Ascending aorta (tissue), 2 donors: ENCODE measurements around the gene USP5. TPM values are rescaled to one million over a fixed set of nuclear protein-coding genes. Genes with fewer than 3 reads are reported as not detected.

Experiments used
- DNase-seq, 2 donors: peaks; one replicate each; pipeline ENCODE4 v3.0.0-alpha.2; 2019; ENCODE audit warnings: low spot score in 2 of 2
- H3K27ac ChIP-seq, 2 donors: fragments of 200-600 bp; sonication (generic); one replicate each; pipeline ENCODE4 v1.5.1; 2016 to 2017; ENCODE audit warnings: mild to moderate bottlenecking in 1 of 2
- H3K27me3 ChIP-seq: fragments of 200-600 bp; sonication (generic); one replicate; pipeline ENCODE4 v1.5.1; 2017
- H3K36me3 ChIP-seq, 2 donors: fragments of 200-600 bp; sonication (generic); one replicate each; pipeline ENCODE4 v1.5.1; 2016
- H3K4me1 ChIP-seq, 2 donors: fragments of 200-600 bp; sonication (generic); one replicate each; pipeline ENCODE4 v1.5.1; 2016 to 2017; ENCODE audit warnings: mild to moderate bottlenecking in 1 of 2
- H3K4me3 ChIP-seq, 2 donors: fragments of 200-600 bp; sonication (generic); one replicate each; pipeline ENCODE4 v1.5.1; 2016 to 2017; ENCODE audit warnings: mild to moderate bottlenecking in 1 of 2
- H3K9me3 ChIP-seq, 2 donors: fragments of 200-600 bp; sonication (generic); one replicate each; pipeline ENCODE4 v1.5.1; 2016
- intact Hi-C: fragments of 100-400 bp; cut with DNase I; formaldehyde crosslinking; loops from one replicate; pipeline ENCODE4 v1.15.1; 2023
- total RNA-seq: library from RNA; depleted of rRNA; stranded (reverse); fragments of >200 nt; gene quantifications from one replicate; pipeline ENCODE4 v1.1.0, GENCODE V29; 2016
- TF ChIP-seq, protein P1 (sequence below), 3 experiments: fragments of 200-600 bp in 2 of 3; fragments of 450-650 bp in 1 of 3; sonication (generic) in 2 of 3; IDR thresholded peaks; one replicate each; pipeline ENCODE4 v1.5.1; 2016 to 2019; ENCODE audit warnings: antibody characterized with exemption in 3 of 3, mild to moderate bottlenecking in 1 of 3, moderate library complexity in 1 of 3

Gene USP5
- total RNA-seq, 1 donor from 2014 or later = 46.2 TPM

DNA sequence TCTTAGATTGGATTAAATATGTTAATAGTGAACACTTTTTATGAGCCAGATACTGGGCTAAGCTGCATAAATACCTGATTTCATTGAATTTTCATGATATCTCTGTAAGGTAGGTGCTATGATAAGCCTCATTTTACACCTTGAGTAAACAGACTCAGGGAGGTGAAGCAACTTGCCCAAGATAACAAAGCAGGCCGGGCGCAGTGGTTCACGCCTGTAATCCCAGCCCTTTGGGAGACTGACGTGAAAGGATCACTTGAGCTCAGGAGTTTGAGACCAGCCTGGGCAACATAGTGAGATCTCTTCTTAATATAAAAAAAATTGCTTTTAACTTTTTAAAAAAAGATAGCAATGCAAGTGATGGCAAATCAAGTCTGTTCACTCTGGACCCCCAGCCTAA, 9.9 kb upstream of the USP5 start:
- Histone ChIP-seq H3K9me3 (no peaks in the 10 kb centered on the region), H3K4me3 (no peak overlapping the region), H3K36me3 (peaks cover 55 to 74% of the 10 kb centered on the region in 2 donors), H3K27ac (no peak overlapping the region), H3K4me1 (no peaks in the 10 kb centered on the region), H3K27me3 (no peaks in the 10 kb centered on the region)
- TF ChIP-seq, protein P1, sequence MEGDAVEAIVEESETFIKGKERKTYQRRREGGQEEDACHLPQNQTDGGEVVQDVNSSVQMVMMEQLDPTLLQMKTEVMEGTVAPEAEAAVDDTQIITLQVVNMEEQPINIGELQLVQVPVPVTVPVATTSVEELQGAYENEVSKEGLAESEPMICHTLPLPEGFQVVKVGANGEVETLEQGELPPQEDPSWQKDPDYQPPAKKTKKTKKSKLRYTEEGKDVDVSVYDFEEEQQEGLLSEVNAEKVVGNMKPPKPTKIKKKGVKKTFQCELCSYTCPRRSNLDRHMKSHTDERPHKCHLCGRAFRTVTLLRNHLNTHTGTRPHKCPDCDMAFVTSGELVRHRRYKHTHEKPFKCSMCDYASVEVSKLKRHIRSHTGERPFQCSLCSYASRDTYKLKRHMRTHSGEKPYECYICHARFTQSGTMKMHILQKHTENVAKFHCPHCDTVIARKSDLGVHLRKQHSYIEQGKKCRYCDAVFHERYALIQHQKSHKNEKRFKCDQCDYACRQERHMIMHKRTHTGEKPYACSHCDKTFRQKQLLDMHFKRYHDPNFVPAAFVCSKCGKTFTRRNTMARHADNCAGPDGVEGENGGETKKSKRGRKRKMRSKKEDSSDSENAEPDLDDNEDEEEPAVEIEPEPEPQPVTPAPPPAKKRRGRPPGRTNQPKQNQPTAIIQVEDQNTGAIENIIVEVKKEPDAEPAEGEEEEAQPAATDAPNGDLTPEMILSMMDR (IDR thresholded peaks at IDR 0.05) = no peak
- intact Hi-C loops = no loop called here
- no peak for DNase-seq

DNA sequence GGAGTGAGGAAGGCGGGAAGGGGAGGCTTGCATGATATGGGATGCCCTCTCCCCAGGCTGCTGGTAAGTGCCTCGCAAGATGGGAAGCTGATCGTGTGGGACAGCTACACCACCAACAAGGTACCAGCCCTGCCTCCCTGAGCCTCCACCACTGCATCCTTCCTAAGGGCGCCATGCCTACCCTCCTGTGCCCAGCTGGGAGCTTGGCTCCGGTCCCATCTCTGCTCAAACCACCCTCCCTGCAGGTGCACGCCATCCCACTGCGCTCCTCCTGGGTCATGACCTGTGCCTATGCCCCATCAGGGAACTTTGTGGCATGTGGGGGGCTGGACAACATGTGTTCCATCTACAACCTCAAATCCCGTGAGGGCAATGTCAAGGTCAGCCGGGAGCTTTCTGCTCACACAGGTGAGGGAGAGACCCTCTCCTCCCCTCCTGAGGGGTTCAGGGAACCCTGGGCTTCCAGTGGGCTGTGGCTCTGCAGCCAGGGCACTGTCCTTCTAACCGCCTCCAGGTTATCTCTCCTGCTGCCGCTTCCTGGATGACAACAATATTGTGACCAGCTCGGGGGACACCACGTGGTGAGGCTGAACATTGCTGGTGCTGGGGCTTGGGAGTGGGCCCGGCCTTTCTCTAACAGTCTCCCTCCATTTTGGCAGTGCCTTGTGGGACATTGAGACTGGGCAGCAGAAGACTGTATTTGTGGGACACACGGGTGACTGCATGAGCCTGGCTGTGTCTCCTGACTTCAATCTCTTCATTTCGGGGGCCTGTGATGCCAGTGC, 8.6 kb upstream of the USP5 start:
- intact Hi-C loops = no loop called here
- Histone ChIP-seq H3K4me3 (no peak overlapping the region), H3K27ac (no peak overlapping the region), H3K36me3 (peaks cover 45 to 66% of the 10 kb centered on the region in 2 donors), H3K4me1 (no peaks in the 10 kb centered on the region), H3K27me3 (no peaks in the 10 kb centered on the region), H3K9me3 (no peaks in the 10 kb centered on the region)
- no peak for DNase-seq
- TF ChIP-seq, protein P1 (IDR thresholded peaks at IDR 0.05) = no peak

DNA sequence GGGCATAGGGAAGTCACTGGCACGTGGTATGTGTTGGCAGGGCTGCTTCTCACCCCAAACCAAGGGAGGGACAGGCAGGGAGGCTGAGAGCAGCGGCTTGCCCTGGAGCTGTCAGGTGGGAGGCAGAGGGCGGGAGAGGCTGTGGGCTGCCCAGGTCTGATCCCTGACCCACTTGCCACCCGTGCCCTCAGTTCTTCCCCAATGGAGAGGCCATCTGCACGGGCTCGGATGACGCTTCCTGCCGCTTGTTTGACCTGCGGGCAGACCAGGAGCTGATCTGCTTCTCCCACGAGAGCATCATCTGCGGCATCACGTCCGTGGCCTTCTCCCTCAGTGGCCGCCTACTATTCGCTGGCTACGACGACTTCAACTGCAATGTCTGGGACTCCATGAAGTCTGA, 6.6 kb upstream of the USP5 start:
- no peak overlapping the region for H3K27ac ChIP-seq
- H3K4me3 ChIP-seq = no peak overlapping the region
- no peaks in the 10 kb centered on the region for H3K27me3 ChIP-seq
- no peaks in the 10 kb centered on the region for H3K9me3 ChIP-seq
- intact Hi-C loops = no loop called here
- no peak for DNase-seq
- H3K36me3 ChIP-seq = peaks cover 37 to 57% of the 10 kb centered on the region in 2 donors
- TF ChIP-seq, protein P1 (IDR thresholded peaks at IDR 0.05) = no peak
- H3K4me1 ChIP-seq = no peaks in the 10 kb centered on the region

DNA sequence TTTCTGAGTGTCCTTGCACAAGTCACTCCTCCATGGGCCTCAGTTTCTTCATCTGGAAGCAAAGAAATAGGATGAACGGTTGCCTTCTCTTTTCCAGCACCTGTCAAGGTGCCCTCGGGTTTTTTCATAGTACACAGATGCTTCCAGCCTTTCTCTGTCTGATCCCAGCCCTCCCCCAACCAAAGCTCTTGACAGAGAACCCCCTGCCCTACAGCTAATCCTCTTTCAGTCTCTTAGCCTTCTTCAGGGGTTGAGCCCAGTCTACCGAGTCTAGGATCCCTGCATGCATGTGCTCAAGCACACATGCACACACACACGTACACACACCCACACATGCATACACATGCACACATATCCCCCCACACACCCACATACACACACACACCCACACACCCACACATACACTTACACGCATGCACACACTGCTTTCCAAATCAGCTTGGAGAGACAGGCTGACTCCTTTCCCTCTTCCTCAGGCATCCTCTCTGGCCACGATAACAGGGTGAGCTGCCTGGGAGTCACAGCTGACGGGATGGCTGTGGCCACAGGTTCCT, 5.6 kb upstream of the USP5 start:
- no peak overlapping the region for H3K4me3 ChIP-seq
- no peaks in the 10 kb centered on the region for H3K4me1 ChIP-seq
- no peaks in the 10 kb centered on the region for H3K27me3 ChIP-seq
- TF ChIP-seq, protein P1 (IDR thresholded peaks at IDR 0.05) = no peak
- H3K27ac ChIP-seq = no peak overlapping the region
- peaks cover 35 to 57% of the 10 kb centered on the region in 2 donors for H3K36me3 ChIP-seq
- intact Hi-C loops = no loop called here
- no peak for DNase-seq
- H3K9me3 ChIP-seq = no peaks in the 10 kb centered on the region

DNA sequence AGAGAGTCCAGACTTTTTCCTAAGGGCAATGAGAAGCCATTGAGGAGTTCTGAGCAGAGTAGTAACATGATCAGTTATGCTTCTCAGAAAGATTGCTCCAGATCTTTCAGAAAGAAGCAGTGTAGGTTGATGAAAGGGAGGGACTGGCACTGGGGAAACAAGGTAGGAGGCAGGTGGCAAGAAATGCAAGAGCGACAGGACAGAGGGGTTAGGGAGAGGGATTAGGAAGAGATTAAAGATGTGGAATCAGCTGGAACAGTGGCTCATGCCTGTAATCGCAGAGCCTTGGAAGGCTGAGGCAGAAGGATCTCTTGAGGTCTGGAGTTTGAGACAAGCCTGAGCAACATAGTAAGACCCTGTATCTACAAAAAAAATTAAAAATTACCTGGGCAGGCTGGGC, 4.3 kb upstream of the USP5 start:
- no peak for DNase-seq
- H3K27ac ChIP-seq = no peak overlapping the region
- H3K4me1 ChIP-seq = peaks cover 0 to under 1% of the 10 kb centered on the region in 2 donors
- no peaks in the 10 kb centered on the region for H3K9me3 ChIP-seq
- TF ChIP-seq, protein P1 (IDR thresholded peaks at IDR 0.05) = no peak
- H3K36me3 ChIP-seq = peaks cover 32 to 52% of the 10 kb centered on the region in 2 donors
- no peaks in the 10 kb centered on the region for H3K27me3 ChIP-seq
- H3K4me3 ChIP-seq = no peak overlapping the region
- intact Hi-C loops = no loop called here
